CD4-positive, alpha-beta T cell treated with Interleukin-15 for 4 hours (primary cell): ENCODE measurements around the gene CBL.
"Not testable (repeated sequence)": the region's sequence is repeated elsewhere in the genome, so short reads cannot be mapped to it uniquely, and the experiment has no call there.

Experiments
- DNase-seq: peaks from one replicate; pipeline ENCODE4 v3.0.0-alpha.2; 2020; ENCODE audit warnings: low spot score

The CBL gene

GRCh38 chr11:119205574-119206510 is at the start of gene CBL:
Gene CBL (plus strand): TSS chr11:119206339. CDS start chr11:119206418, 79 bp downstream.
- DNase-seq, result peak; percentile 95

GRCh38 chr11:119156496-119156895 is 49.6 kb upstream of the CBL start:
- DNase-seq, result no peak

GRCh38 chr11:119157063-119157462 is 49.1 kb upstream of the CBL start:
- DNase-seq, result no peak

GRCh38 chr11:119158467-119158866 is 47.7 kb upstream of the CBL start:
- no peak for DNase-seq

GRCh38 chr11:119160151-119160550 is 46.0 kb upstream of the CBL start:
- DNase-seq, result no peak

- DNase-seq, result no peak
Measured at GRCh38 chr11:119161871-119162270, 44.3 kb upstream of the CBL start.

GRCh38 chr11:119166368-119167076 is 39.6 kb upstream of the CBL start:
- DNase-seq, result no peak

- not testable (repeated sequence) for DNase-seq
Measured at GRCh38 chr11:119167077-119167458, 39.1 kb upstream of the CBL start.

GRCh38 chr11:119167933-119168332 is 38.2 kb upstream of the CBL start:
- no peak for DNase-seq

GRCh38 chr11:119168471-119169281 is 37.5 kb upstream of the CBL start, which contains the start of gene NLRX1:
Gene NLRX1 (plus strand): TSS chr11:119168725. CDS start chr11:119171404, 2,679 bp downstream.
- DNase-seq, result peak; percentile 86

- DNase-seq, result peak; percentile 10
Measured at GRCh38 chr11:119169282-119169719, 36.8 kb upstream of the CBL start.

GRCh38 chr11:119172513-119172912 is 33.6 kb upstream of the CBL start:
- DNase-seq, result no peak

- DNase-seq, result no peak
Measured at GRCh38 chr11:119173453-119173852, 32.7 kb upstream of the CBL start.

- DNase-seq, result no peak
Measured at GRCh38 chr11:119175493-119176077, 30.6 kb upstream of the CBL start.

GRCh38 chr11:119178166-119178680 is 27.9 kb upstream of the CBL start:
- DNase-seq, result no peak

GRCh38 chr11:119179342-119179741 is 26.8 kb upstream of the CBL start:
- no peak for DNase-seq

- DNase-seq, result no peak
Measured at GRCh38 chr11:119179983-119180382, 26.2 kb upstream of the CBL start.

- DNase-seq, result no peak
Measured at GRCh38 chr11:119180729-119181676, 25.1 kb upstream of the CBL start.

GRCh38 chr11:119181677-119182412 is 24.3 kb upstream of the CBL start:
- no peak for DNase-seq

- not testable (repeated sequence) for DNase-seq
Measured at GRCh38 chr11:119184399-119184798, 21.7 kb upstream of the CBL start.
